VCaP (cell line): Measurements from ENCODE around the gene HCAR2.
"Not testable (repeated sequence)": the region's sequence is repeated elsewhere in the genome, so short reads cannot be mapped to it uniquely, and the experiment has no call there.

Experiments used
- H3K27ac ChIP-seq: fragments of 450-650 bp; 2 replicates; pipeline ENCODE4 v1.5.1; 2017
- CTCF ChIP-seq: fragments of 450-650 bp; conservative IDR thresholded peaks from 2 replicates; pipeline ENCODE4 v1.5.1; 2017; ENCODE audit warnings: mild to moderate bottlenecking, moderate library complexity

HCAR2 gene

DNA sequence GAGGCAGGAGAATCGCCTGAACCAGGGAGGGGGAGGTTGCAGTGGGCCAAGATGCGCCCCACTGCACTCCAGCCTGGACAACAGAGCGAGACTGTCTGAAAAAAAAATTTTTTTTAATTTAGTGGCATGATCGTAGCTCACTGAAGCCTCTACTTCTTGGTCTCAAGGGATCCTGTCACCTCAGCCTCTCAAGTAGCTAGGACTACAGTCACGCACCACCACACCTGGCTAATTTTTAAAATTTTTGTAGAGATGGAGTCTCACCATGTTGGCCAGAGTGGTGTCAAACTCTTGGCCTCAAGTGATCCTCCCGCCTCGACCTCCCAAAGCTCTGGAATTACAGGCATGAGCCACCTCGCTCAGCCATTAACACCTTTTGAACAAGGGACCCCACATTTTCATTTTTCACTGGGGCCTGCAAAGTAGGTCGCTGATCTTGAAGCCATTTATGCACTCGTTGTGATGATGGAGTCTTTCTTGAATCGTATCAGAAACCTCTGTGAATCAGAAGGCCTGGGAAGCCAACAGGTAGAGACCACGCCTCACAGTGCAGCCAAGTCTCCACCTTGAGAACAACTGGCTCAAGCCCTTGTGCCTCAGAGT is 21.6 kb upstream of the HCAR2 start:
- TF ChIP-seq CTCF, result no peak

GRCh38 chr12:122722387-122722786 is 19.2 kb upstream of the HCAR2 start:
- no peak overlapping the region for H3K27ac ChIP-seq
- no peak for TF ChIP-seq CTCF

More for the DNA sequence above, 21.6 kb upstream of the HCAR2 start:
- no peak overlapping the region for H3K27ac ChIP-seq

DNA sequence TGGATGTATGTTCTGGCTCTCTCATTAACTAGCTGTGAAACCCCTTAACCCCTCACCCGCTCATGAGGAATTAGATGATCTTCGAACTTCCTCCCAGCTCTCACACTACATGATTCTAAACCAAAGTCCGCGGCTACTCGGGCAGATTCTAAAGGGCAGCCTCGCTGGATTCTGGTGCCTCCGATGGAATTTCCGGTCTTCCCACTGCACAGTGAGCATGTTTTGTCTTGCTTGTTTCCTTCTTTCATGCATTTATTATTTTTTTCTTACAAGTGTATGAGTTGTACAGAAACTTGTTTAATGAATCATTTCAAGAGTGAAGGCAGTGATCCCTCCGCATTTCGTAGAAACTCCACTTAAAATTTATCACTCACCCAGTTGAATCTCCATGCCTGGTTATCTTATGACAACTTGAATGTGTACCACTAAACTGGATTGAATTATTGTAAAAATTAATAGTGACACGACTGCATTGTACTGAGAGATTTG is 17.9 kb upstream of the HCAR2 start:
- no peak overlapping the region for H3K27ac ChIP-seq
- TF ChIP-seq CTCF, result no peak

GRCh38 chr12:122716658-122717057 is 13.5 kb upstream of the HCAR2 start, which contains the start of gene HCAR3:
TSS of gene HCAR3 (minus strand) at chr12:122716811. CDS start at chr12:122716737, 74 bp downstream.
- H3K27ac ChIP-seq, result not testable (repeated sequence)

- H3K27ac ChIP-seq, result not testable (repeated sequence)
These were observed 12.1 kb upstream of the HCAR2 start for GRCh38 chr12:122715211-122715610.

DNA sequence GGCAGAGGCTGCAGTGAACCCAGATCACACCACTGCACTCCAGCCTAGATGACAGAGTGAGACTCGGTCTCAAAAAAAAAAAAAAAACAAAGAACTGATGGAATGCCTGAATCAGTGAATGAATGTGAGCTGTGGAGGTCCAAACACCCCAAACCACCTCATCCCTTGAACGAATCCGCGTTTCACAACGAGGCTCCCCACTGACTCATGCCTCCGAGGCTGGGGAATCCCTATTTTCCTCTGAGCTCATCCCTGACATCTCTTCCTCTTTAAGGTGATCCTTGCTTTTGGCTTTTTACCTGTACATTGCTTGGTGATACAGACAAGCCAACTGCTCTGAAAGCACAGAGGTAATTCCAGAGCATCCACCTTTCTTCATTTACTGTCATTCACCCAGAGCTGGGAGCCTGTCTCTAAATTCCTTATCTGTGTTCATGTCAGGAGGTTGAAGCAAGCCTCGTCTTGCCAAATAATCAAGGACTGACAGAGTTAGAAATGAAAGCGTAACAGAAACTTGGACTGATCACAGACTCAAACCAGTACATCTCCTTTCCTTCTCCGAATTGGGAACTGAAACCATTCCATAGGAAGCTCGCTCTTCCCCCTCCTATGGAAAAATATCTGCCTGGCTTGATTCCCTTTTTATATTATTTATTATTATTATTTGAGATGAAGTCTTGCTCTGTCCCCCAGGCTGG is 10.5 kb upstream of the HCAR2 start:
- H3K27ac ChIP-seq, result not testable (repeated sequence)

DNA sequence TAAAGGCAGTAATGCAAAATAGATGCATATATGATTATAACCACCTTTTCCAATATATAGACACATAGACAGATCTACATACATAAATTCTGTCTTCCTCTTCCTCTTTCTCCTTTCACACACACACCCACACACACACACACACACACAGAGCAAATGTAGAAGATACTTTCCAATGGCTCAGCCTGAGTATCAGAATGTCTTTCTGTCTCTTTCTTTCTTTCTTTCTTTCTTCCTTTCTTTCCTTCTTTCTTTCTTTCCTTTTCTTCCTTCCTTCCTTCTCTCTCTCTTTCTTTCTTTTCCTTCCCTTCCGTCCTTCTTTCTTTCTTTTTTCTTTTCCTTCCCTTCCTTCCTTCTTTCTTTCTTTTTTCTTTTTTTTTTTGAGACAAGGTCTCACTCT is 8.1 kb upstream of the HCAR2 start:
- H3K27ac ChIP-seq, result not testable (repeated sequence)

DNA sequence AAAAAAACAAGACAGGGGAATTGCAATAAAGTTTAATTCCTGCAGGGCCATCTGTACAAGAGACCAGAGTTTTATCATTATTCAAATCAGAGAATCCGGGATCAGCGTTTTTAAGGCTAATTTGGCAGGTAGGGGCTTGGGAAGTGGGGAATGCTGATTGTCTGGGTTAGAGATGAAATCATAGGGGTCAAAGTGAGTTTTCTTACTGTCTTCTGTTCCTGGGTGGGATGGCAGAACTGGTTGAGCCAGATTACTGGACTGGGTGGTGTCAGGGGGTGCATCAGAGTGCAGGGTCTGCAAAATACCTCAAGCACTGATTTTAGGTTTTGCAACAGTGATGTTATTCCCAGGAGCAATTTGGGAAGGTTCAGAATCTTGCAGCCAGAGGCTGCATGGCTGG is 7.2 kb upstream of the HCAR2 start:
- not testable (repeated sequence) for H3K27ac ChIP-seq

DNA sequence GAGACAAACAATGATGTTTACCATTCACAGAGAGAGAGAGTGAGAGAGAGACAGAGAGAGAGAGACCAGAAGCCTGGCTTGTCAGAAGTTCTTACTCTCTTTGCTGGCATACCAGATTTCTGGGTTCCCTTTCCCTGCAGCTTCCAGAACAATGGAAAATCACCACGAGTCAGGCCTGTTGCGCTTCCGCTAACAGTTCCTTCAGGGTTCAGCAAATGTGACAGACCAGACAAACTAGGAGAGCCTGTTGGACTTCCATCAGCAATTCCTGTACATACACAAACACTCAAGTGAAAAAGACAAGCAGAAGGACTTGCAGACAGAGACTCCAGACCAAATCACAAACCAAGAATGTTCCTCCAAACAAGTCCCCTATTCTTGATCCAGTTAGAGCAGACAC is 6.1 kb upstream of the HCAR2 start:
- H3K27ac ChIP-seq, result not testable (repeated sequence)

GRCh38 chr12:122703841-122704240 is 684 bp upstream of the HCAR2 start:
- not testable (repeated sequence) for H3K27ac ChIP-seq

DNA sequence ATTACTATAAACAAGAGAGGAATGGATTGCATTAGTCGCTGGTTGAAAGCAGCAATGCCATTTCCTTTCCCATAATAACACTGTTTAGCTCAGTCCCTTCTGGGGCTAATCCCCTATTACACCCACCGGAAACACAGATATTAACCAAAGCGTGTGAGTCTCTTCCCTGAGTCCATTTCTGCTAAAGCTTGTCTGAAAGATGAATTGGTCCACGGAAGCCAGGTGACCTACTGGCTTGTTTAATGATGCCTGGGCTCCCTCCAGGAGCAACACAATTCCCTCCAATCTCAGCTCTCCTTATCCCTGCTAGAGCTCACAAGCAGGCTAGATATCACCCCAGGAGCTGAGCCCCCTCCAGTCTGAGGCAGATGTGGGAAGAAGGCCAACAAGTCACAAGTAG is 1.7 kb downstream of the HCAR2 start:
- not testable (repeated sequence) for H3K27ac ChIP-seq

DNA sequence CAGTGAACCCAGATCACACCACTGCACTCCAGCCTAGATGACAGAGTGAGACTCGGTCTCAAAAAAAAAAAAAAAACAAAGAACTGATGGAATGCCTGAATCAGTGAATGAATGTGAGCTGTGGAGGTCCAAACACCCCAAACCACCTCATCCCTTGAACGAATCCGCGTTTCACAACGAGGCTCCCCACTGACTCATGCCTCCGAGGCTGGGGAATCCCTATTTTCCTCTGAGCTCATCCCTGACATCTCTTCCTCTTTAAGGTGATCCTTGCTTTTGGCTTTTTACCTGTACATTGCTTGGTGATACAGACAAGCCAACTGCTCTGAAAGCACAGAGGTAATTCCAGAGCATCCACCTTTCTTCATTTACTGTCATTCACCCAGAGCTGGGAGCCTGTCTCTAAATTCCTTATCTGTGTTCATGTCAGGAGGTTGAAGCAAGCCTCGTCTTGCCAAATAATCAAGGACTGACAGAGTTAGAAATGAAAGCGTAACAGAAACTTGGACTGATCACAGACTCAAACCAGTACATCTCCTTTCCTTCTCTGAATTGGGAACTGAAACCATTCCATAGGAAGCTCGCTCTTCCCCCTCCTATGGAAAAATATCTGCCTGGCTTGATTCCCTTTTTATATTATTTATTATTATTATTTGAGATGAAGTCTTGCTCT is 3.0 kb downstream of the HCAR2 start:
- H3K27ac ChIP-seq, result not testable (repeated sequence)

GRCh38 chr12:122696922-122697321 is 6.2 kb downstream of the HCAR2 start:
- peak overlapping the region; percentile 65 for H3K27ac ChIP-seq
